ENCODE data around the gene GRIK1.
A peak's percentile ranks its signal among the peaks of the same experiment; 100 is the strongest.

GRIK1 gene

GRCh38 chr21:29650523-29651022 is 289.2 kb downstream of the GRIK1 start:
- FAIRE-seq, result no peak
- DNase-seq (ENCODE audit: insufficient read length, low spot score), result no peak

DNA sequence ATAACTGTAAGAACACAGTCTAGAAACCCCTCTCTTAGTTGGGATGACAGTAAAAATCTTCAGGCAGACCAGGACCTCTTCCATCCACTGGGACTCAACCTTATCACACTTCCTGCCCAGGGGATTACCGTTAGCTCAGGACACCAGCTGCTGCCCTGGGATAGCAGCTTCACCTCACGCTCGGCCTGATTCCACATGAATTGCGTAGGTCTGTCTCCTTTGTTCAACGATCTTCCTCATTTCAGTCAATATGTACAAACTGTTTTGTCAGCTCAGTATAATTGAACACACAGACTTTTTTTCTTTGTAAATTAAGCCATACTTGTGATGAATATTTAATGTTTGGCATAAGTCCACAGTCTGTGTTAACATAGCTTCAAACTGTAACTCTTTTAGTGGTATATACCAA is 290.4 kb downstream of the GRIK1 start:
- no peak for DNase-seq (ENCODE audit: insufficient read length, low spot score)
- no peak for FAIRE-seq

- DNase-seq (ENCODE audit: insufficient read length, low spot score) (no peak), FAIRE-seq (no peak)
These were observed 291.0 kb downstream of the GRIK1 start for GRCh38 chr21:29648710-29649240.

- DNase-seq (ENCODE audit: insufficient read length, low spot score) (no peak), FAIRE-seq (no peak)
These were observed 292.4 kb downstream of the GRIK1 start for GRCh38 chr21:29647353-29647781.

GRCh38 chr21:29645666-29646553 is 293.9 kb downstream of the GRIK1 start:
- FAIRE-seq (no peak), DNase-seq (ENCODE audit: insufficient read length, low spot score) (no peak)

GRCh38 chr21:29643289-29643688 is 296.5 kb downstream of the GRIK1 start:
- FAIRE-seq, result no peak

GRCh38 chr21:29642551-29643245 is 297.1 kb downstream of the GRIK1 start:
- no peak for FAIRE-seq
- DNase-seq (ENCODE audit: insufficient read length, low spot score), result no peak

More at GRCh38 chr21:29643289-29643688, 296.5 kb downstream of the GRIK1 start:
- DNase-seq (ENCODE audit: insufficient read length, low spot score), result no peak

- FAIRE-seq (no peak), DNase-seq (ENCODE audit: insufficient read length, low spot score) (no peak)
These were observed 297.9 kb downstream of the GRIK1 start for GRCh38 chr21:29641635-29642550.

DNA sequence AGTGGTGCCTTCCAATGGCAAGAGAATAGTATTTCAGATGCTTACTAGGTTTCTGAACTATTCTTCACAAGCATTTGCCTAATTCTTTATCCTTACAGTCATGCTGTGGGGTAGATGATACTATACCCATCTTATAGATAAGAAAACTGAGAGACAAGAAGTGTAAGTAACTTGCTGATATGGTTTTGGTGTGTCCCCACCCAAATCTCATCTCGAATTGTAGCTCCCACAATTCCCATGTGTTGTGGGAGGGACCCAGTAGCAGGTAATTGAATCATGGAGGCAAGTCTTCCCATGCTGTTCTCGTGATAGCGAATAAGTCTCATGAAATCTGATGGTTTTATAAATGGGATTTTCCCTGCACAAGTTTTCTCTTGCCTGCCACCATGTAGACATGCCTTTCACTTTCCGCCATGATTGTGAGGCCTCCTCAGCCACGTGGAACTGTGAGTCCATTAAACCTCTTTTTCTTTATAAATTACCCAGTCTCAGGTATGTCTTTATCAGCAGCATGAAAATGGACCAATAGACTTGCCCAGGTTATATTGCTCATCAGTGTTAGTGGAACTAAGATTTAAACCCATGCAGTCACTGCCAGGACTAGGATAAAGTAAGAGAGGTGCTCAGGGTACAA is 298.7 kb downstream of the GRIK1 start:
- DNase-seq (ENCODE audit: insufficient read length, low spot score), result no peak
- FAIRE-seq, result no peak

DNA sequence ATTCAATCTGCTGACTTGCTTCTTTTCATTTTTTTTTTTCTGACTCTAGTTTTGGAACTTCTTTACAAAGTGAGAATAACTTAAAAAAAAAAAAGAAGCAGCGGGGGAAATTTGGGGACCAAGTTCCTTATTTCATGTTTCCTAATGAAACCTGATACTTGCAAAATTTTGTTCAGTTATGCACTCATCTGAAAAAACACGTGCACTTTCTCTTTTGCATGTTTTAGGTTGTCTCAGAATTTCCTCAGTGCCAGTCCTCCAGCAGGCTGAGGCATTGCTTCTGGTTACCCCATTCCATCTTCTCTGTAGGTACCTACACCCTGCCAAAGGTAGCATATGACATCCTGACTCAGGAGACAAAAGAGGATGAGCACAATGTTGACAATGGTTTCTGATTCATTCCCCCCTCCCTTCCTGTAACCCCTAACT is 299.7 kb downstream of the GRIK1 start:
- FAIRE-seq (peak; percentile 54), DNase-seq (ENCODE audit: insufficient read length, low spot score) (no peak)

GRCh38 chr21:29639366-29640079 is 300.3 kb downstream of the GRIK1 start:
- FAIRE-seq (no peak), DNase-seq (ENCODE audit: insufficient read length, low spot score) (no peak)

DNA sequence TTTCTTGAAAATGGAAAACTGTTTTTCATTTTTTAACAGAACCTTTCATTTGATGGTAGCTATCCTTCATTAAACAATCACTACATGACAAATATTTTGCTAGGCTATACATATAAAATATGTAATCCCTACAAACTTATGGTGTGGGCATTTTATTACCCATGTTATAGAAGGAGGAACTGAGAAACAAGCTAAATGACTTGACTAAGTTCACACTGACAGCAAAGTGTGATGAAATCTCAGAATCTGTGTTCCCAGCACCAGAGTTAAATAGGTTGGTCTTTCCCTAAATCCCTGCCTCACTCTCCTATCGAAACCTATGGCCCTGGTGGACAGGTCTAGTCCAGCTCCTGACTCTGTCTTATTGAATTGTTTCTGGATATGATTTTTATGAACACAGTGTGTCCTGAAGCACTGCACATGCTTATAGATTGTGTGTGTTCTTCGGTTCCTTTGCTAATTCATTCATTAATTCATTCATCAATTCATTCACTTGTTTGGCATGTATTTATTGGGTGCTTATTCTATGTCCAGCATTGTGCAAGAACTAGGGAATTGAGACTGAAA is 301.0 kb downstream of the GRIK1 start:
- FAIRE-seq (no peak), DNase-seq (ENCODE audit: insufficient read length, low spot score) (no peak)

- FAIRE-seq (no peak), DNase-seq (ENCODE audit: insufficient read length, low spot score) (no peak)
These were observed 301.7 kb downstream of the GRIK1 start for GRCh38 chr21:29638138-29638537.

GRCh38 chr21:29637553-29637952 is 302.2 kb downstream of the GRIK1 start:
- DNase-seq (ENCODE audit: insufficient read length, low spot score) (no peak), FAIRE-seq (no peak)

DNA sequence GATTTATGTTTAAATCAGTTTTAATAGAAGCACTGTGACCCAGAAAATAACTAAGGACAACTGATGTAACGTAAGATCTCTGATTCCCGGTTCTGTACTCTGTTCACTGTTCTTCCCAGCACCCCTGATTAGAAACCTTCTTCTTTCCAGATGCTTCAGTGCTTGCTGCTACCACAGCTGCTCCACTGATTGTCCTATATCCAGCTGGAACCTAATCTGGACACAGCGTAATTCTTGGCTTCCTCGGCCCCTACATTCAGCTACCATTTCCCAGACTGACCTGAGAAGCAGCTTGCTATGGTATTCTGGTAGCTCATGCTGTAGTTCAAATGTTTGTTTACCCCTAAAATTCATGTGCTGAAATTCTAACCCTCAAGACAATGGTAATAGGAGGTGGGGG is 302.7 kb downstream of the GRIK1 start:
- FAIRE-seq (no peak), DNase-seq (ENCODE audit: insufficient read length, low spot score) (no peak)

DNA sequence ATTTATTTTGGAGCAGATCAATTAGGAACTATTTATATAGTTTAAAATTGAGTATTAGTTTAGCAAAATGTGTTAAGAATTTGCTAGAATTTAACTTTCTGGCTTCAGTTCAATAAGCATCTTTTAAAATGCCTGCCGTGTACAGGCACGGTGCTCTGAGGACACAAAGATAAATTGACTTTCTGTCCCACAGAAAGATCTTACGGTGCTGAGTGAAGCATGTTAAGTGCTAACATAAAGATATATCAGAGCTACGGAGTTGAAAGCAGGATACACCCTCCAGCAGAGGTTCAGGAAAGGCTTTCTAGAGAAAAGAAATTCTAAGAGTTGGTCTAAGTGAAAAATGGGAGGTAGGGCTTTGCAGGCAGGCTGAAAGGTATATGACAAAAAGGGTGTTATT is 305.4 kb downstream of the GRIK1 start:
- FAIRE-seq (no peak), DNase-seq (ENCODE audit: insufficient read length, low spot score) (no peak)

DNA sequence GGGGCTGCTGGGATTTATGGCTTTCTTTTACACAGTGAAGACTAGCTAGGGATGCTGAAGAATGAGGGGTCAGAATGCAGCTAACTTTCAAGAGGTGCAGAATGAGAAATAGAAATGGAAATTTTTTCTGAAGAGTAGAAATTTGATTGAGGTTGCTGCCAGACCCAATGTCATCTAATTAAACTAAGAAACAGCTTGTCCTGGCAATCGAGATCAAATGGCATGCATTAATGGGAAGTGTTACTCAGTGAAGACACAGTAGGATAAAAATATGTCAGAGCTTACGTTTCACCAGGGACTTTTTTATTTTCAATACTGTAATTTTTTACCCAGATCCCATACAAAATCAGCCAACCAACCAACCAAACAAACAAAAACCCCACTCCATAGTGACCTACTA is 306.0 kb downstream of the GRIK1 start:
- DNase-seq (ENCODE audit: insufficient read length, low spot score) (no peak), FAIRE-seq (no peak)

- FAIRE-seq, result no peak
These were observed 309.4 kb downstream of the GRIK1 start for GRCh38 chr21:29630441-29630840.

DNA sequence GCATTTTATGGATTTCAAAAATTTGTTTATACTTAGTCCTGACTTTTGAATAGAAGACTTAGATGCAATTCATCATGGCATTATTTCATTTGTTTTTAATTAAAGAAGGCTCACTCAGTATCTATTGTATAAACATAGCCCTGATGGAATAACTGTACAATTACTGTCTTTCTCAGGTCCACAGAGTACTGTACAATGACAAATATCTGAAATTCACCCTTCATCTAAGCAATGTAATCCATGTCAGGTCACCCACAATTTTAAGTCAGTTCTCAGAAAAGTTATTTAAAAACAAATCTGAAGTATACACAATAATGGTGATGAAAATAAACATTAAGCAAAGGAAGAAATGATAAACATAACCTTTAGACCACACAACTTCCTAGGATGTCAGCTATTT is 311.9 kb downstream of the GRIK1 start:
- no peak for FAIRE-seq
- DNase-seq (ENCODE audit: insufficient read length, low spot score), result no peak

More at GRCh38 chr21:29630441-29630840, 309.4 kb downstream of the GRIK1 start:
- no peak for DNase-seq (ENCODE audit: insufficient read length, low spot score)

Data from GM19239 (cell line).